ENCODE measurements around the gene CCDC24. TPM values are rescaled to one million over a fixed set of nuclear protein-coding genes. Genes with fewer than 3 reads are reported as not detected.

The CCDC24 gene
- total and polyA plus RNA-seq, 8 donors: 9.9 to 17.7 (median 12.9) TPM

DNA sequence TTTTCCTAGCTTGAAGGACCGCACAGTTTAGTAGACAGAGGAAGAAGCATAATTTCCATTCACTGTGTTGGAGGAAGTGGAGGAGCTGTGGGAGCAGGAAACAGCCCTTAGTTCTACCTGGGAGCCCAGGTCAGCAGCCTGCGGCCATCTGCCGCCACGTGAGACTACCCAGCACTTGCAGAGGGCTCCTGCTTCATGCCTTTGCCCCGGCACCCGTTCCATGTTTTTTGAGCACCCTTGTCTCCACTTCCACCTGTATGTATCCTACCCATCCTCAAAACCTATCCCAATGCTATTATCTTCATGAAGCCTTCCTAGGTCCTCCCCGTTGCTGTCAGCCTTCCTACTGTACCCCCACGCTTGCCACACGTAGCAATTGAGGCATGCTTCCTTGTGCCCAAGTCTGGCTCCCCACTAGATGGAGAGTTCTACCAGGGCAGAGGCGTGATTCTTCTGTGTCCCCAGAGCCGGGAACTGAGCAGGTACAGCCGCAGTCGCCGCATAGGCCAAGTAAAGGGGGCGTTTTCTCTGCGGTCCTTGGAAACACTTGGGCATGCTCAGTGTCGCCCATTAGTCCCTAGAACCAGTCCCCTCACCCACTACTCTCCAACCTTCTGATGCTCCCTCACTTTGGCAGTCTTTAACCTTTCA lies 38.0 kb downstream of the CCDC24 start:
- peaks cover 10 to 34% of the 10 kb centered on the region in 2 donors for H3K4me1 ChIP-seq
- H3K36me3 ChIP-seq: no peaks in the 10 kb centered on the region
- H3K27me3 ChIP-seq: peaks cover 0 to 23% of the 10 kb centered on the region in 2 donors
- peak in 1 of 4 donors; percentile 31 for DNase-seq
- H3K9me3 ChIP-seq: no peaks in the 10 kb centered on the region
- no peak for TF ChIP-seq CTCF (IDR thresholded peaks at IDR 0.05)
- intact Hi-C loops (cut with DNase I): no loop called here
- peak overlapping the region; percentile 82 to 87 for H3K27ac ChIP-seq
- ATAC-seq: peak; percentile 6
- peak overlapping the region; percentile 86 to 90 for H3K4me3 ChIP-seq

DNA sequence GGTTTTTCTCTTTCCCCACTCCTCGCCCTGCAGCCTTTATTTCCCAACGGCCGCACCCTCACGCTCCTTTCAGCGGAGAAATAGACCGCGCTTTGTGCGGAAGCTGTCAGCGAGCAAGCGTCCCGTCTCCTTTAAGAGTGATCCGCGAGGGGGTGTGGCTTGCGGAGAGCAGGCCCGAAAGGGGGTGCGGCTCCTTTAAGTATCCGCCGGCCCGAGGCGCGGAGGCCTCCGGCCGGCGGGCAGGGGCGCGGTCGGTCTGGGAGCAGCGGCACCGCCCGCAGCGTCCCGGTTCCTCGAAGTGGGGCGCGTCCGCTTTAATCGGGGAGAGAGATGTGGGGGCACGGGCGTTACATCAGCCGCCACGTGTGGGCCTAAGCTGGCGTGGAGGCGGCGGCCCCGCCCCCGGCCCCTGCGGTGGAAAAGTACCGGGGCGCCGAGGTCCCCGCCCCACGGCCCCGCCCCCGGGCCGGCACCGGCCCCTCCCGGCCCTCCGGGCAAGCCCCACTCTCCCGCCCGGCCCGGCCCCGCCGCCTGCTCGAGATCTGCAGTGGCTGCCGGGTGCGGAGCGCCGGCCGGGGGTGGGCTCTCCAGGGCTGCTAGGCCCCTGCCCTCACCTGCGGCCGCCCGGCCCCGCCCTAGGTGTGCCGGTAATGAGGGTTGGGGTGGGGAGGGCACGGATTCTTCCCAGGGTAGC lies 38.7 kb downstream of the CCDC24 start:
- H3K27ac ChIP-seq: peak overlapping the region; percentile 82 to 87
- ATAC-seq: peak; percentile 85
- H3K4me1 ChIP-seq: peaks cover 10 to 34% of the 10 kb centered on the region in 2 donors
- peak; percentile 88 to 96 (median 91) for DNase-seq
- H3K27me3 ChIP-seq: peaks cover 0 to 23% of the 10 kb centered on the region in 2 donors
- no peak for TF ChIP-seq CTCF (IDR thresholded peaks at IDR 0.05)
- no peaks in the 10 kb centered on the region for H3K9me3 ChIP-seq
- intact Hi-C loops (cut with DNase I): no loop called here
- no peaks in the 10 kb centered on the region for H3K36me3 ChIP-seq
- H3K4me3 ChIP-seq: peak overlapping the region; percentile 86 to 90

GRCh38 chr1:44030605-44031251 lies 39.3 kb downstream of the CCDC24 start:
- Histone ChIP-seq H3K27ac (peak overlapping the region; percentile 82 to 87), H3K36me3 (no peaks in the 10 kb centered on the region), H3K27me3 (peaks cover 0 to 23% of the 10 kb centered on the region in 2 donors), H3K9me3 (no peaks in the 10 kb centered on the region), H3K4me3 (peak overlapping the region; percentile 86 to 90), H3K4me1 (peaks cover 10 to 34% of the 10 kb centered on the region in 2 donors)
- peak in 3 of 4 donors; percentile 45 to 63 (median 61) for DNase-seq
- peak; percentile 25 for ATAC-seq
- no peak for TF ChIP-seq CTCF (IDR thresholded peaks at IDR 0.05)
- intact Hi-C loops (cut with DNase I): no loop called here

DNA sequence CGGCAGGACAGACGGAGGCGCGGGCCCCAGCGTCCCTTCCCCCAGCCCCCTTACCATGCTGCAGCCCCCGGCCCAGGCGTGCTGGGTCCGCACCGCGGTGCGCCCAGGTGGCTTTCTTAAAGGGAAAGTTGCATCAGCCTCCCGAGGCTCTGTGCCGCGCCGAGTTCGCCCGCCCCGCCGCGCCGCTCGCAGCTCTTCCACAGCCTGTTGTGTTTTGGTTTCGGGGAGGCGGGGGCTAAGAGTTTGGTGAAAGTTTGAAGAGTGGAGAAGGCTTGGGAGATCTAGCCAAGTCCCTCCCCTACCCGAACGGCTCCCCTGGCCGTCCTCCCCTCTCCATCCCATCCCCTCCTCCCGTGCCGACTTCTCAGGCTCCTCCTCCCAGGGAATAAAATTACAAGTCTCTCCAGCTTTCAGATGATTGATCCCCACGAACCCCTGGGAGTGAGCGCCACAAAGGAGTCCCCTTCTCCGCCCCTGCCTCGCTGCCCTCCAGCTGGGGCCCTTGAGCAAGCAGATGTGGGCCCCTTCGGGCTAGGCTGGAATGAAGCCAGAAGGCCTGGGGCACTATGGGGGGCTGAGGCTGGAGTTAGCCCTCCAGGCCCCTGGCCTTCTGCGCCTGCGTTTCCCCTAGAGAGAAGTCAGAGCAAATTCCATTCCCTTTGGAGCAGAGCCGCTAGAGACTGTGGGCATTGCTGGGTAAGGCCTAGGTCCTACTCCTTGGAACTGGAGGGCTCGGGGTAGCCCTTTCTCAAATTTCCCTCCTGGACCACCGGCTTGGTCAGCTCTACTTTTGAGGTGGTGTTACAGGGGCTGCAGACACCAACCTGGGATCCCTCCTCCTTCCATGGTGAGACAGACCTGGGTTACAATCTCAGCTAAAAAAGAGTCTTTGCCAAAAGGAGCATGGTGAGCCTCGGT lies 40.1 kb downstream of the CCDC24 start, which contains the start of gene SLC6A9:
Gene SLC6A9, minus strand, starts transcription at position 211 of the 918 bp plus-strand sequence. CDS start 7,185 bp downstream, outside the sequence.
- intact Hi-C loops (cut with DNase I): no loop called here
- H3K36me3 ChIP-seq: no peaks in the 10 kb centered on the region
- H3K27me3 ChIP-seq: peaks cover 0 to 23% of the 10 kb centered on the region in 2 donors
- peak within 1 kb of the TSS; percentile 86 to 90 for H3K4me3 ChIP-seq
- peak within 1 kb of the TSS; percentile 82 to 87 for H3K27ac ChIP-seq
- ATAC-seq (peak; percentile 65), DNase-seq (peak in 3 of 4 donors; percentile 73 to 91 (median 80))
- no peaks in the 10 kb centered on the region for H3K9me3 ChIP-seq
- peaks cover 10 to 37% of the 10 kb centered on the region in 2 donors for H3K4me1 ChIP-seq
- no peak for TF ChIP-seq CTCF (IDR thresholded peaks at IDR 0.05)

Measured in left lung (tissue), 10 donors.